Bronchial epithelial cell (primary cell): ENCODE measurements around the gene GRIK5. TPM values are rescaled to one million over a fixed set of nuclear protein-coding genes. Genes with fewer than 3 reads are reported as not detected.
A peak's percentile ranks its signal among the peaks of the same experiment; 100 is the strongest.

Experiments
- DNase-seq: peaks from one replicate; pipeline ENCODE4 v3.0.0-alpha.2; 2010; ENCODE audit warnings: low read depth
- FAIRE-seq: peaks from 2 replicates; lab custom pipeline; 2011; peaks lifted over from hg19 to GRCh38; lab: Jason Lieb, UNC
- H3K27me3 ChIP-seq: 2 replicates; pipeline ENCODE4 v1.5.1; 2011; ENCODE audit warnings: low read length; ENCODE audit not compliant: control insufficient read depth, insufficient read depth
- H3K36me3 ChIP-seq: 2 replicates; pipeline ENCODE4 v1.5.1; 2011; ENCODE audit warnings: low read length; ENCODE audit not compliant: control insufficient read depth, insufficient read depth
- H3K4me3 ChIP-seq: 2 replicates; pipeline ENCODE4 v1.5.1; 2011; ENCODE audit warnings: mild to moderate bottlenecking, low read depth, low read length, control low read depth
- CTCF ChIP-seq: IDR thresholded peaks from 2 replicates; pipeline ENCODE4 v1.5.1; 2011; ENCODE audit warnings: mild to moderate bottlenecking, moderate library complexity, low read length, control low read depth, inconsistent platforms; ENCODE audit not compliant: insufficient read depth, severe bottlenecking
- total RNA-seq: library from RNA; depleted of rRNA; stranded (reverse); fragments of >200 nt; gene quantifications from 2 replicates; pipeline ENCODE4 v1.2.1, GENCODE V29; 2014

The GRIK5 gene
- total RNA-seq, 1 donor from 2014 or later: under 0.01 TPM

GRCh38 chr19:41971363-41971762 lies 98.6 kb downstream of the GRIK5 start:
- DNase-seq: no peak
- Histone ChIP-seq H3K27me3 (no peaks in the 10 kb centered on the region), H3K36me3 (no peaks in the 10 kb centered on the region), H3K4me3 (no peak overlapping the region)
- FAIRE-seq: peak; percentile 60
- no peak for TF ChIP-seq CTCF

GRCh38 chr19:41969772-41970458 lies 100.1 kb downstream of the GRIK5 start:
- Histone ChIP-seq H3K4me3 (no peak overlapping the region), H3K36me3 (no peaks in the 10 kb centered on the region), H3K27me3 (peaks cover 3% of the 10 kb centered on the region)
- no peak for TF ChIP-seq CTCF
- FAIRE-seq (no peak), DNase-seq (no peak)

GRCh38 chr19:41968751-41969595 lies 101.0 kb downstream of the GRIK5 start:
- DNase-seq (no peak), FAIRE-seq (no peak)
- H3K36me3 ChIP-seq: no peaks in the 10 kb centered on the region
- TF ChIP-seq CTCF: no peak
- no peak overlapping the region for H3K4me3 ChIP-seq
- peaks cover 3% of the 10 kb centered on the region for H3K27me3 ChIP-seq

GRCh38 chr19:41967054-41967783 lies 102.8 kb downstream of the GRIK5 start:
- TF ChIP-seq CTCF: no peak
- no peaks in the 10 kb centered on the region for H3K36me3 ChIP-seq
- FAIRE-seq (no peak), DNase-seq (no peak)
- H3K4me3 ChIP-seq: no peak overlapping the region
- peaks cover 3% of the 10 kb centered on the region for H3K27me3 ChIP-seq

GRCh38 chr19:41965106-41965505 lies 104.9 kb downstream of the GRIK5 start:
- no peak for FAIRE-seq
- H3K27me3 ChIP-seq: peaks cover 3% of the 10 kb centered on the region
- no peak overlapping the region for H3K4me3 ChIP-seq
- TF ChIP-seq CTCF: no peak
- DNase-seq: no peak
- H3K36me3 ChIP-seq: no peaks in the 10 kb centered on the region
